ENCODE results near the gene DHRS1.
"Not testable (repeated sequence)": the region's sequence is repeated elsewhere in the genome, so short reads cannot be mapped to it uniquely, and the experiment has no call there.

The DHRS1 gene

GRCh38 chr14:24299255-24300191 is at the start of gene DHRS1, which contains the start of gene NOP9:
Gene DHRS1, minus strand, starts transcription at chr14:24299780. Its CDS starts 674 bp downstream, at chr14:24299106.
Gene NOP9, plus strand, starts transcription at chr14:24299850. Its CDS starts 105 bp downstream, at chr14:24299955.
- peak; percentile 94 for DNase-seq

DNA sequence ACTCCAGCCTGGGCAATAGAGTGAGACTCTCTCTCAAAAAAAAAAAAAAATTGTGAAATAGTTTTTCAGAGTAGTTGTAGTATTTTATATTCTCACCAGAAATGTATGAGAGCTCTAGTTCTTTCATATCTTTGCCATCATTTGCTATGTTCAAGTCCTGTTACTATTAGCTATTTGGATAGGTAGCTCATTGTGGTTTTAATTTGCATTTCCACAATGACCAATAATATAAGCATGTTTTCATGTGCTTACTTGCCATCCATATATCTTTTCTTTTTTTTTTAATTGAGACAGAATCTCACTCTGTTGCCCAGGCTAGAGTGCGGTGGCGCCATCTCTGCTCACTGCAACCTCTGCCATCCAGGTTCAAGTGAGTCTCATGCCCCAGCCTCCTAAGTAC is 48.6 kb upstream of the DHRS1 start:
- DNase-seq = no peak

- DNase-seq = no peak
Measured at GRCh38 chr14:24347134-24347533, 47.6 kb upstream of the DHRS1 start.

DNA sequence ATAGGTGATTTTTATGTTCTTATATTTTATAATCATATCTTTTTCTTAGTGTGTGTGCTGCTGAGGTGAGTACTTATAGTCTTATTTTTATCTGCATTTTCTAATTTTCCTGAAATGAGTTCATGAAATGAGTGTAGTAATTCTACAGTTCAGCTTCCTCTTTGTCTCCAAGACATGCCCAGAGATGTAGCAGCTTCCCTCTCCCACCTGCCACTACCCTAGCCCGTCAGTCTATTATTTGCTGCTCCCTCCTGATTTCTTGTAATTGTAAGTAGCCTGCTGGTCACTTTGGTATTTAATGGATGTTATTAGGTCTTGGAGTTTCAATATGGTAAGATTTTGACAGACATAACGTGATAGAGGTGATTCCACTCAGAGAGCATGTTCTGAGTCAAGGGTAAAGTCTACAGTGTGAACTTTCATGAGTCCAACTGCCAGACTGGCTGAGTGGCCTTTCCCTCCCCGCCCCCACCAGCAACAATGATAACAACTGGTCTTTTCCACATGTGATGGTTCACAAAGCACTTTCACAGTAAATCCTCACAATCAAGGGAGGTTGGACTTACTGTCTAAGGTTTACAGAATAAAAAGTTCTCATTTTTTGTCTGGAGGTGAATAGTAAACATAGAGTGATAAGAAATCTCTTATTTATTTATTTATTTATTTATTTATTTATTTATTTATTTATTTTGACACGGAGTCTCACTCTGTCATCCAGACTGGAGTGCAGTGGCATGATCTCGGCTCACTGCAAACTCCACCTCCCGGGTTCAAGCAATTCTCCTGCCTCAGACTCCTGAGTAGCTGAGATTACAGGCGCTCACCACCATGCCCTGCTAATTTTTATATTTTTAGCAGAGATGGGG is 44.4 kb upstream of the DHRS1 start:
- DNase-seq = no peak

- no peak for DNase-seq
Measured at GRCh38 chr14:24342889-24343288, 43.3 kb upstream of the DHRS1 start.

DNA sequence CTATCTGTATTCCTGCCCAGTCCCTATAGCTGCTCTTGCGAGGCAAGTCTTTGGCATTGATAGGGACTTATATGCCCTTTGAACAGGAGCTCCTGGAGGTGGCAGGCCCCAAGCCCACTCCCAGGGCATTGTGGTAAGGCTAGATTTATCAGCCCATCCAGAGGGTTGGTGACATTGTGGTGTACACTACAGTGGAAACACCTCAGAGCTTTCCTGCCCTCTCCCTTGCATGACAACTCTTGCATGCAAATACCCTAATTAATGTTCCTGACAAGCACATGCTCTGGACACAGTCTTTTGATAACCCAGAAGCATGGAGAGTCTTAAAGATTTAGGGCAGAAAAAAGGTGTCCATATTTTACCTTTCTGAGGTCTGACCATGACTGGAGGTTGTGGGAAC is 41.0 kb upstream of the DHRS1 start:
- no peak for DNase-seq

- DNase-seq = no peak
Measured at GRCh38 chr14:24339284-24340151, 39.9 kb upstream of the DHRS1 start, which contains the start of gene RIPK3. Gene RIPK3, minus strand, starts transcription at chr14:24339991. Its CDS starts 165 bp downstream, at chr14:24339826.

DNA sequence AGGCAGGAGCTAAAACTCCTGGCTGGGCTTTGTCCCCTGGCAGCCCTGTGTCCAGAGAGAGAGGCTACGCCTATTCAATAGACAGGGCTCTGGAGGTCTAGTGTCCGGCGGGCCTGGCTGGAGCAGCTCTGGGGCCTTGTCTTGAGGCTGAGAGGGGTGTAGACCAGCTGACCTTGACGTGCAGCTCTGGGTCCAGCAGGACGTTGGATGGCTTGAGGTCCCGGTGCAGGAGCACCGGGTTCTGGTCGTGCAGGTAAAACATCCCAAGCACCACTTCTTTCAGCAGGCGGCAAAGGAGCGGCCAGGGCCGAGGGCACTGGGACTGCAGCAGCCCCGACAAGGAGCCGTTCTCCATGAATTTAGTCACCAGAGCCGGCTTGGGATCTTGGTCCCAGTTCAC is 39.3 kb upstream of the DHRS1 start:
- DNase-seq = no peak

DNA sequence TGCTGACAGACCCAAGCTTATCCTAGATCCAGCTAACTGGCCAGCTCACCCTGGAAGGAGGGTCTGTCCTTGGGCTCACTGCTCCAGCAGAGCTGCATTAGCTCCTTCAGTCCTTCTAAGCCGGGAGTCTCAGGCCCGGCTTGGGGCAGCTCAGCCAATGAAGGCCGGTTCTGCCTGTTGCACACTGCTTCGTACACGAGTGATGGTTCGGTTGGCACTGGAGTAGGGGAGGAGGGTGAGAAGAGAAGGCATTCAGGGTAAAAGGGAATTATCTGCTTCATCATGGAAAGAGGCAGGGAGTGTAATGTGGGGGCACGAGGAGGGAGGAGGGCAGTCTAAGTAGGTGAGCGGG is 38.2 kb upstream of the DHRS1 start:
- no peak for DNase-seq

- DNase-seq = no peak
Measured at GRCh38 chr14:24337144-24337823, 37.7 kb upstream of the DHRS1 start.

DNA sequence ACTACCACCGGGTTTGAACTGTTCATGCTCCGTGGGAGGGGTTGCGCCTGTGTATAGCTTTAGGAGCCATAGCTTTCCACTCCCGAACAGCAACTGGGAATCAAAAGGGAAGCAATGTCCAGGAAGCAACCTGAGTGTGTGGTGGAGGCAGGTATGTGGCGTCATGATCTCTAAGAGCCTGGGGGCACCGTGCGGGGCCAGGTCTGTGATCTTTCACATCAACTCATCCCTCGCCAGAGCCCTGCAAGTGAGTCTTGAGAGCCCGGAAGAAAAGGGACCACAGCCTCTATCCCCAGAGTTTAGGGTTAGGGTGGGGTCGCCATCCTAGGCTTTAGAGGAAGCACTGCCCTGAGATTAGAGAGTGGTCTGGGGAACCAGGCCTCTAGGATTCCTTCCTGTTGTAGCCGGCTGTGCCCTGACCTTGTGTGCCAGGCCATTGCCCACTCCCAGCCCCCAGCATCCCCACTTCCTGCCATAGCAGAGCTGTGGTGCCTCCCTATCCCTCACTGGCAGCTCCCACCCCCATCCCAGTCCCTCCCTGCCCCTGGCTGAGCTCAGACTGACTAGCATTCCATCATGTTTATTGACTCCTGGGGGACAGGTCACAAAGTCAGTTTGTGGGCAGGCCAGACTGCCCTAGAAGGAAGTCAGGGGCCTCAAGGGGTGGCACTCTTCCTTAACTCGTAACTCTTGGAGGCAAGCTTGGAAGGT is 36.0 kb upstream of the DHRS1 start:
- DNase-seq = no peak

- DNase-seq = no peak
Measured at GRCh38 chr14:24334431-24335291, 35.1 kb upstream of the DHRS1 start, which contains the start of gene ADCY4. Gene ADCY4, minus strand, starts transcription at chr14:24335071. Its CDS starts 419 bp downstream, at chr14:24334652.

DNA sequence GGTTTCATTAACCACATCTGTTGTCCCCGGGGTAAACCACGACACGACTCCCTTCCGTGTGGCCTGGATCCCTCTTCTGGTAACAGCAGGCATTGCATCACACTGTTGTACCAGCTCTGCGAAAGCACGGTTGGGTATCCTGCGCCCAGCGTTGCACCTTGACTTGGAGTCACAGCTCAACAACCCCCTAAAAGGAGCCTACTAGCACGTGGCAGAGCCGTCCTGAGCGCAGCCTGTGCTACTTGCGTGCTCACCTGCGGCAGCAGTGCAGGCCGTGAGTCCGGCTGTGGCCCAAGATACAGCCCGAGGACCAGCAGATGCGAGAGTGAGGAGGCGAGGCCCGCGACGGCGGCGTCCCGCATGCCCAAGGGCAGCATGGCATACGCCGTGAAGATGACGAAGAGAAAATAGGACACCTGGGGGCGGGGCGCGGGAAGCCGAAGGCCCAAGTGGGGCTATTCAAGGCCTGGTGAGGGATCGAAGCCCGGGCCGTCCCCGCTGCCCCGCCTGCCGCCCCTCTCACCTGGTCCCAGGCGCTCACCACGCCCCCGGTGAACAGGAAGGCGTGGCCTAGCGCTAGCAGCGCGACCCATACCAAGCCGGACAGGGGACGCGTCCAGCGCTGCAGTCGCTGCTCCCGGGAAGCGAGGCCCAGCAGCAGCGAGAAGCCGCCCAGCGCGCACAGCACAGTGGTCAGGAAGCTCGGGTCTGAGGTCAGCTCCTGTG is 32.9 kb upstream of the DHRS1 start:
- DNase-seq = peak; percentile 72

GRCh38 chr14:24331731-24332267 is 32.2 kb upstream of the DHRS1 start:
- DNase-seq = no peak

DNA sequence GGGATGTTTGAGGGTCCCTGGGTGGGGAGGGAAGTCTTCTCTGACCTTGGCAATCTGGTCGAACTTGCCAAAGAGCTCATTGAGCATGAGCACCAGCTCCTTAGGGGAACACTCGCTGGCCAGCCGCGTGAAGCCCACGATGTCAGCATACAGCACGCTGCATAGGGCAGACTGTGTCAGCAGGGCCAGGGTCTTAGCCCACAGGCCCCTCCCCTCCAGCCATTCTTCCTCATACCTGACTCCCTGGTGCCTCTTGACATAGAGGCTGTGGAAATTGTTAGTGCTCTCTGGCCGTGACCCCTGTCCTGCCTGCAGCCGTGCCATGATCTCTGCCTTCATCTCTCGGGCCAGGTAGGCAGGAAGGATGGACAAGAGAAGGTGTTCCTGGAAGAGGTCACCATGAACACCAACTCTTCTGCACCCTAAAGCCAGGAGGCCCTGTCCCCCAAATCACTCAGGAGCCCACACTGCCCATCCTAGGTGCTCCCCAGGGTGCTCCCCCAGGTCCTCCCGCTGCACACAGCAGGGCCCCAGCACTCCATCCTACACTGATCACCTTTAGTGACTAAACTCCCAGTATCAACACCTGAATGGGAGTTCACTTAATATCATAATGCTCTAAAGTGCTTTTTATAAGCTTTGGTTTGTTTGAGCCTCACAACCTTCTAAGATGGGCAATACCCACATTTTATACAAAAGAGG is 31.5 kb upstream of the DHRS1 start:
- no peak for DNase-seq

- no peak for DNase-seq
Measured at GRCh38 chr14:24329736-24330135, 30.2 kb upstream of the DHRS1 start.

DNA sequence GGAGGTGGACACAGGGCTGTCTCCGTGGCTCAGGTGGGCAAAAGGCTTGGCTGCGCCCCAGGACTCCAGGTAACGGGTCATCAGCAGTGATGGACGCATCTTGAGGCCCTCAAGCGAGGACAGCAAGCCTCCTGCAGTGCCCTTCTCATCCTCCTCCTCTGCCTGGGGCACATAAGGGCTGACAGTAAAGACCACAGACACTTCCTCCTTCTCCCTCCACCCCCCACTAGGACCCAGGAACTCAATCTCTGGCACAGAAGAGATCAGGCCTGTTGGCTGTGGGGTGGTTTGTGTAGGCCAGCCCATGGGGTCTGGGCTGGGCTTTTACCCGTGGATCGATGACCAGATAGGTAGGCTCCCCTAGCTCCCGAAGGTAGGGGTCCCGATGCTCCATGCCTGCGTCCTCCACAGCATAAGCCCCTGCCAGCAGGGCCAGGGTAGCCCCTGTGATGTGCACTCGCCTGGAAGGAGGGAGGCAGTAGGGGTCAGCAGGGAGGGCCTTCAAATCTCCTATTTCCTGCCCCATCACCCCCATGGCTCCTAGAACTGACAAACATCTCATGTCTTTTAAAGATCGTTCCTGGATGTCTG is 29.6 kb upstream of the DHRS1 start:
- DNase-seq = no peak

GRCh38 chr14:24327914-24328313 is 28.3 kb upstream of the DHRS1 start:
- not testable (repeated sequence) for DNase-seq
